Measurements from ENCODE around the gene RHBDD1. TPM values are rescaled to one million over a fixed set of nuclear protein-coding genes. Genes with fewer than 3 reads are reported as not detected.

The RHBDD1 gene
- total and polyA plus RNA-seq, 2 experiments from 2014 or later = 20.1 to 20.9 TPM

- TF ChIP-seq EZH2phosphoT487 (IDR thresholded peaks at IDR 0.05; ENCODE audit: low read depth, severe bottlenecking, unreplicated experiment) (no peak), CTCF (IDR thresholded peaks at IDR 0.05; ENCODE audit: poor library complexity) (no peak), EZH2 (IDR thresholded peaks at IDR 0.05; ENCODE audit: borderline replicate concordance) (no peak)
- peaks cover 6% of the 10 kb centered on the region for H3K4me1 ChIP-seq (ENCODE audit: insufficient read depth)
- no peaks in the 10 kb centered on the region for H3K36me3 ChIP-seq (replicated peaks; ENCODE audit: insufficient read depth, low read depth)
- H3K9me2 ChIP-seq (replicated peaks; ENCODE audit: insufficient read depth) = no peaks in the 10 kb centered on the region
- WGBS (ENCODE audit: low lambda C conversion rate, missing lambda C conversion rate) = 46% methylated on average over 1 of the region's 1 CpG
- no peaks in the 10 kb centered on the region for H3K9me3 ChIP-seq (ENCODE audit: low read depth)
- no peak overlapping the region for H2AFZ ChIP-seq
- H3K4me2 ChIP-seq = no peak overlapping the region
- DNase-seq (ENCODE audit: low spot score) = no peak
- no peaks in the 10 kb centered on the region for H4K20me1 ChIP-seq (ENCODE audit: insufficient read depth, poor library complexity, severe bottlenecking)
- no peaks in the 10 kb centered on the region for H3K27me3 ChIP-seq
- no peak overlapping the region for H3K27ac ChIP-seq
- no peak overlapping the region for H3K4me3 ChIP-seq
- H3K79me2 ChIP-seq = no peaks in the 10 kb centered on the region
Observed at GRCh38 chr2:227038550-227039189, 202.8 kb downstream of the RHBDD1 start.

GRCh38 chr2:227043981-227044380 is 208.1 kb downstream of the RHBDD1 start:
- no peaks in the 10 kb centered on the region for H4K20me1 ChIP-seq (ENCODE audit: insufficient read depth, poor library complexity, severe bottlenecking)
- no peak overlapping the region for H3K4me2 ChIP-seq
- H3K4me1 ChIP-seq (ENCODE audit: insufficient read depth) = no peaks in the 10 kb centered on the region
- 82% methylated on average over 3 of the region's 3 CpGs for WGBS (ENCODE audit: low lambda C conversion rate, missing lambda C conversion rate)
- no peaks in the 10 kb centered on the region for H3K36me3 ChIP-seq (replicated peaks; ENCODE audit: insufficient read depth, low read depth)
- DNase-seq (ENCODE audit: low spot score) = no peak
- no peak overlapping the region for H2AFZ ChIP-seq
- no peaks in the 10 kb centered on the region for H3K9me2 ChIP-seq (replicated peaks; ENCODE audit: insufficient read depth)
- no peak overlapping the region for H3K27ac ChIP-seq
- TF ChIP-seq CTCF (IDR thresholded peaks at IDR 0.05; ENCODE audit: poor library complexity) (no peak), EZH2phosphoT487 (IDR thresholded peaks at IDR 0.05; ENCODE audit: low read depth, severe bottlenecking, unreplicated experiment) (no peak), EZH2 (IDR thresholded peaks at IDR 0.05; ENCODE audit: borderline replicate concordance) (no peak)
- H3K4me3 ChIP-seq = no peak overlapping the region
- no peaks in the 10 kb centered on the region for H3K79me2 ChIP-seq
- H3K9me3 ChIP-seq (ENCODE audit: low read depth) = no peaks in the 10 kb centered on the region
- no peaks in the 10 kb centered on the region for H3K27me3 ChIP-seq

Small RNA genes lying within 50 kb of the gene (small RNA-seq; reads per million reads assigned to genes)
- gene RF00554 = not detected

Other genes starting within 250 kb of the RHBDD1 start
- 20.1 and 25.6 TPM in 2 replicates for gene IRS1, start 36.2 kb upstream of the RHBDD1 start, total RNA-seq
- 10.9 and 12.5 TPM in 2 replicates for gene IRS1, start 36.2 kb upstream of the RHBDD1 start, polyA plus RNA-seq

Measured in hepatocyte (in vitro differentiated cells).